Loucy (cell line): ENCODE measurements around the gene KLF16.

ENCODE experiments used
- H2AFZ ChIP-seq: fragments of 200-600 bp; sonication (generic); 2 replicates; pipeline ENCODE4 v1.6.0; 2016; ENCODE audit warnings: antibody characterized with exemption, mild to moderate bottlenecking, low read length, moderate library complexity
- H3F3A ChIP-seq: fragments of 200-600 bp; 2 replicates; pipeline ENCODE4 v1.6.0; 2016; ENCODE audit warnings: antibody characterized with exemption, low read depth, mild to moderate bottlenecking
- H3K27me3 ChIP-seq: fragments of 200-600 bp; sonication (generic); 2 replicates; pipeline ENCODE4 v1.6.1; 2014; ENCODE audit warnings: low read length, mild to moderate bottlenecking; ENCODE audit not compliant: insufficient read depth, poor library complexity, severe bottlenecking
- H3K36me3 ChIP-seq: fragments of 200-600 bp; sonication (generic); 2 replicates; pipeline ENCODE4 v1.6.1; 2016; ENCODE audit warnings: low read length; ENCODE audit not compliant: insufficient read depth
- H3K4me1 ChIP-seq: fragments of 200-600 bp; sonication (generic); 2 replicates; pipeline ENCODE4 v1.5.1; 2014; ENCODE audit warnings: low read length, mild to moderate bottlenecking; ENCODE audit not compliant: insufficient read depth, poor library complexity, severe bottlenecking
- H3K4me2 ChIP-seq: fragments of 200-600 bp; sonication (generic); 2 replicates; pipeline ENCODE4 v1.6.0; 2014; ENCODE audit warnings: antibody characterized with exemption, low read length, low read depth, mild to moderate bottlenecking; ENCODE audit not compliant: poor library complexity, severe bottlenecking
- H3K4me3 ChIP-seq: fragments of 200-600 bp; sonication (generic); 2 replicates; pipeline ENCODE4 v1.5.1; 2014; ENCODE audit warnings: low read length, mild to moderate bottlenecking, mixed read lengths; ENCODE audit not compliant: poor library complexity, severe bottlenecking
- H3K79me2 ChIP-seq: fragments of 200-600 bp; sonication (generic); 2 replicates; pipeline ENCODE4 v1.6.1; 2014; ENCODE audit warnings: low read length; ENCODE audit not compliant: insufficient read depth
- H3K9ac ChIP-seq: fragments of 200-600 bp; sonication (generic); 2 replicates; pipeline ENCODE4 v1.6.0; 2014; ENCODE audit warnings: mild to moderate bottlenecking, low read depth, low read length, moderate library complexity; ENCODE audit not compliant: poor library complexity, severe bottlenecking
- H3K9me2 ChIP-seq: fragments of 200-600 bp; sonication (generic); replicated peaks from 2 replicates; pipeline ENCODE4 v1.6.1; 2016; ENCODE audit warnings: low read depth, low read length, mixed read lengths
- H3K9me3 ChIP-seq: fragments of 200-600 bp; sonication (generic); 2 replicates; pipeline ENCODE4 v1.6.1; 2014; ENCODE audit warnings: mild to moderate bottlenecking, antibody characterized with exemption, low read length, low read depth; ENCODE audit not compliant: insufficient read depth
- H4K20me1 ChIP-seq: fragments of 200-600 bp; sonication (generic); 2 replicates; pipeline ENCODE4 v1.6.0; 2014; ENCODE audit warnings: antibody characterized with exemption, low read length, mild to moderate bottlenecking; ENCODE audit not compliant: insufficient read depth, poor library complexity, severe bottlenecking
- CTCF ChIP-seq: fragments of 200-600 bp; sonication (generic); conservative IDR thresholded peaks from 2 replicates; pipeline ENCODE4 v1.5.1; 2014; ENCODE audit warnings: mild to moderate bottlenecking, antibody characterized with exemption, low read length
- EZH2phosphoT487 ChIP-seq: fragments of 200-600 bp; IDR thresholded peaks from 2 replicates; pipeline ENCODE4 v1.6.1; 2018; ENCODE audit warnings: antibody characterized with exemption, mild to moderate bottlenecking, moderate library complexity, borderline replicate concordance

KLF16 gene

GRCh38 chr19:1846517-1847204, 16.7 kb downstream of the KLF16 start:
- H3K4me3 ChIP-seq = peak overlapping the region; percentile 98
- peak overlapping the region; percentile 100 for H3K4me2 ChIP-seq
- H3K4me1 ChIP-seq = peaks cover 23% of the 10 kb centered on the region
- H3K79me2 ChIP-seq = peaks cover 66% of the 10 kb centered on the region
- TF ChIP-seq EZH2phosphoT487 (no peak), CTCF (no peak)
- H2AFZ ChIP-seq = no peak overlapping the region
- no peaks in the 10 kb centered on the region for H3F3A ChIP-seq
- peaks cover 53% of the 10 kb centered on the region for H4K20me1 ChIP-seq
- H3K9ac ChIP-seq = peak overlapping the region; percentile 96
- no peaks in the 10 kb centered on the region for H3K9me2 ChIP-seq
- H3K36me3 ChIP-seq = no peaks in the 10 kb centered on the region
- H3K27me3 ChIP-seq = peaks cover 4% of the 10 kb centered on the region
- no peaks in the 10 kb centered on the region for H3K9me3 ChIP-seq

DNA sequence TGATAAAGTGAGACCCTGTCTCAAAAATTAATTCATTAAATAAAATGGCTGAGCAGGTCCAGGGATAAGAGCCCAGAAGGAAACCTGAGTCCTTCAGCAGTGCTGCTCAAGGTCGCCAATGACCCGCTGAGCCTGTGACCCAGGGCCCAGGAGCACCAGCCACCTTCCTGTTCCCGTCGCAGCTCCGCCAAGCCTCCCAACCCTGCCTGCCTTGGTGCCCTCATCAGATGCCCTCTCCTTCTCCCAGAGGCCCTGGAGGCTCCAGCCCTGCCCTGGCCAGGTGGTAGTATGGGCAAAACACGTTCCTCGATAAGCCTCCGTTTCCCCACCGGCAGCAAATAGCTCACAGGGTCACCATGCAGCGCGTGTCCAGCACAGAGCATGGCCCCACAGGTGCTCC, 17.7 kb downstream of the KLF16 start:
- H3K9me3 ChIP-seq = no peaks in the 10 kb centered on the region
- peak overlapping the region; percentile 100 for H3K4me2 ChIP-seq
- peaks cover 4% of the 10 kb centered on the region for H3K27me3 ChIP-seq
- H3K4me3 ChIP-seq = peak overlapping the region; percentile 98
- no peaks in the 10 kb centered on the region for H3K36me3 ChIP-seq
- peak overlapping the region; percentile 96 for H3K9ac ChIP-seq
- H3K4me1 ChIP-seq = peaks cover 23% of the 10 kb centered on the region
- H3K9me2 ChIP-seq = no peaks in the 10 kb centered on the region
- no peak overlapping the region for H2AFZ ChIP-seq
- peaks cover 76% of the 10 kb centered on the region for H3K79me2 ChIP-seq
- no peak for TF ChIP-seq EZH2phosphoT487
- no peaks in the 10 kb centered on the region for H3F3A ChIP-seq
- H4K20me1 ChIP-seq = peaks cover 53% of the 10 kb centered on the region

- H3K9me3 ChIP-seq = no peaks in the 10 kb centered on the region
- no peaks in the 10 kb centered on the region for H3K36me3 ChIP-seq
- H4K20me1 ChIP-seq = peaks cover 55% of the 10 kb centered on the region
- H3K4me2 ChIP-seq = peak overlapping the region; percentile 100
- no peak overlapping the region for H3K9ac ChIP-seq
- H3K9me2 ChIP-seq = no peaks in the 10 kb centered on the region
- H3K4me3 ChIP-seq = no peak overlapping the region
- peaks cover 81% of the 10 kb centered on the region for H3K79me2 ChIP-seq
- peaks cover 4% of the 10 kb centered on the region for H3K27me3 ChIP-seq
- H3K4me1 ChIP-seq = peaks cover 23% of the 10 kb centered on the region
- H3F3A ChIP-seq = no peaks in the 10 kb centered on the region
- TF ChIP-seq EZH2phosphoT487 (no peak), CTCF (no peak)
- H2AFZ ChIP-seq = no peak overlapping the region
These were observed 18.3 kb downstream of the KLF16 start for GRCh38 chr19:1845125-1845515.
